ENCODE measurements around the gene CLN6.
A peak's percentile ranks its signal among the peaks of the same experiment; 100 is the strongest.
"Not testable (repeated sequence)": the region's sequence is repeated elsewhere in the genome, so short reads cannot be mapped to it uniquely, and the experiment has no call there.

Gene CLN6

GRCh38 chr15:68227643-68228142, 1.8 kb downstream of the CLN6 start:
- H3K4me3 ChIP-seq (ENCODE audit: low read length) = peak overlapping the region; percentile 96
- H3K27ac ChIP-seq (ENCODE audit: low read length) = peak overlapping the region; percentile 70; the same call in 1 of the 2 replicates
- no peaks in the 10 kb centered on the region for H3K27me3 ChIP-seq (ENCODE audit: low read depth, low read length)
- peaks cover 32% of the 10 kb centered on the region for H3K4me1 ChIP-seq (ENCODE audit: low read length)
- H2AFZ ChIP-seq (ENCODE audit: low read depth, low read length) = no peak overlapping the region
- no peak for TF ChIP-seq EZH2phosphoT487 (IDR thresholded peaks at IDR 0.05; ENCODE audit: low read depth)
- TF ChIP-seq CTCF (IDR thresholded peaks at IDR 0.05; ENCODE audit: low read depth, low read length) = no peak
- peaks cover 71% of the 10 kb centered on the region for H3K79me2 ChIP-seq (ENCODE audit: low read length)
- H3K9ac ChIP-seq (ENCODE audit: low read length) = peak overlapping the region; percentile 98
- peaks cover 15% of the 10 kb centered on the region for H3K36me3 ChIP-seq (replicated peaks; ENCODE audit: low read depth, low read length)
- peak overlapping the region; percentile 95 for H3K4me2 ChIP-seq (ENCODE audit: low read length)
- H4K20me1 ChIP-seq (ENCODE audit: insufficient read depth, low read length) = peaks cover 20% of the 10 kb centered on the region
- no peaks in the 10 kb centered on the region for H3K9me3 ChIP-seq (ENCODE audit: insufficient read depth, low read length)

GRCh38 chr15:68225442-68225841, 4.1 kb downstream of the CLN6 start:
- H3K9ac ChIP-seq (ENCODE audit: low read length); H3K27me3 ChIP-seq (ENCODE audit: low read depth, low read length); H3K4me2 ChIP-seq (ENCODE audit: low read length); H3K27ac ChIP-seq (ENCODE audit: low read length); H2AFZ ChIP-seq (ENCODE audit: low read depth, low read length); H3K9me3 ChIP-seq (ENCODE audit: insufficient read depth, low read length); H3K4me3 ChIP-seq (ENCODE audit: low read length): not testable (repeated sequence)
- Histone ChIP-seq H4K20me1 (ENCODE audit: insufficient read depth, low read length) (peaks cover 22% of the 10 kb centered on the region), H3K79me2 (ENCODE audit: low read length) (peaks cover 90% of the 10 kb centered on the region), H3K36me3 (replicated peaks; ENCODE audit: low read depth, low read length) (peaks cover 17% of the 10 kb centered on the region), H3K4me1 (ENCODE audit: low read length) (peaks cover 20% of the 10 kb centered on the region)

GRCh38 chr15:68224546-68225250, 4.8 kb downstream of the CLN6 start:
- TF ChIP-seq CTCF (IDR thresholded peaks at IDR 0.05; ENCODE audit: low read depth, low read length) = no peak
- TF ChIP-seq EZH2phosphoT487 (IDR thresholded peaks at IDR 0.05; ENCODE audit: low read depth) = no peak
- H3K36me3 ChIP-seq (replicated peaks; ENCODE audit: low read depth, low read length) = peaks cover 24% of the 10 kb centered on the region
- peaks cover 17% of the 10 kb centered on the region for H3K4me1 ChIP-seq (ENCODE audit: low read length)
- peaks cover 30% of the 10 kb centered on the region for H4K20me1 ChIP-seq (ENCODE audit: insufficient read depth, low read length)
- no peaks in the 10 kb centered on the region for H3K27me3 ChIP-seq (ENCODE audit: low read depth, low read length)
- peaks cover 94% of the 10 kb centered on the region for H3K79me2 ChIP-seq (ENCODE audit: low read length)
- H3K9me3 ChIP-seq (ENCODE audit: insufficient read depth, low read length) = no peaks in the 10 kb centered on the region
- H3K9ac ChIP-seq (ENCODE audit: low read length) = no peak overlapping the region
- no peak overlapping the region for H3K4me3 ChIP-seq (ENCODE audit: low read length)
- H3K4me2 ChIP-seq (ENCODE audit: low read length) = no peak overlapping the region
- H2AFZ ChIP-seq (ENCODE audit: low read depth, low read length) = no peak overlapping the region
- no peak overlapping the region for H3K27ac ChIP-seq (ENCODE audit: low read length)

GRCh38 chr15:68224108-68224507, 5.4 kb downstream of the CLN6 start:
- Histone ChIP-seq H3K4me3 (ENCODE audit: low read length) (no peak overlapping the region), H4K20me1 (ENCODE audit: insufficient read depth, low read length) (peaks cover 35% of the 10 kb centered on the region), H3K79me2 (ENCODE audit: low read length) (peaks cover 96% of the 10 kb centered on the region), H3K4me2 (ENCODE audit: low read length) (no peak overlapping the region), H3K27ac (ENCODE audit: low read length) (no peak overlapping the region), H3K36me3 (replicated peaks; ENCODE audit: low read depth, low read length) (peaks cover 29% of the 10 kb centered on the region), H2AFZ (ENCODE audit: low read depth, low read length) (no peak overlapping the region), H3K4me1 (ENCODE audit: low read length) (peaks cover 17% of the 10 kb centered on the region), H3K9me3 (ENCODE audit: insufficient read depth, low read length) (no peaks in the 10 kb centered on the region), H3K27me3 (ENCODE audit: low read depth, low read length) (no peaks in the 10 kb centered on the region), H3K9ac (ENCODE audit: low read length) (no peak overlapping the region)
- TF ChIP-seq EZH2phosphoT487 (IDR thresholded peaks at IDR 0.05; ENCODE audit: low read depth) (no peak), CTCF (IDR thresholded peaks at IDR 0.05; ENCODE audit: low read depth, low read length) (no peak)
